HG02610 (cell line): Measurements from ENCODE around the gene LYRM2.

Experiments
- ATAC-seq: cut with Tn5 transposase; IDR thresholded peaks from one replicate; pipeline ENCODE4 v1.9.1; 2021; ENCODE audit warnings: mild to moderate bottlenecking, moderate library complexity; ENCODE audit not compliant: unreplicated experiment

Gene LYRM2

GRCh38 chr6:89597372-89597771, 41.2 kb downstream of the LYRM2 start:
- no peak for ATAC-seq

- ATAC-seq, result no peak
Observed at GRCh38 chr6:89596484-89596883, 42.1 kb downstream of the LYRM2 start.

DNA sequence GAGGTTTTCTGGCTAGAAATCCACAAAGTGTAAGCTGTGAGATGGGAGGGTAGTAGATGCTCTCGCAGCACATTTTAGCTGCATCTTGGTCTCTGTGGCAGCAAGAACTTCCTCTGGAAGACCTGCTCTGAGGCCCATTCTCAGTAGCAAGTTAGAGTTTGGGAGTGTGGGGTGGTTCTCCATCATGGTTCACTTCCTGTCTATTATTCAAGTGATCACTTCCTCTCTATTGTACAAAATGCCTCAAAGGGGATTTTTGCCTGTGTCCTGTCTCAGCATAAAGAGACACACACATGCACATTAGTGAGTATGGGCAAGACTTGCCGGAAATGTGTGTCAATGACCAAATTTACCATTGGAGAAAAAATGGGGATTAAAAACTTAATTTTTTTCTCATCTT, 42.5 kb downstream of the LYRM2 start:
- peak; percentile 95 for ATAC-seq

DNA sequence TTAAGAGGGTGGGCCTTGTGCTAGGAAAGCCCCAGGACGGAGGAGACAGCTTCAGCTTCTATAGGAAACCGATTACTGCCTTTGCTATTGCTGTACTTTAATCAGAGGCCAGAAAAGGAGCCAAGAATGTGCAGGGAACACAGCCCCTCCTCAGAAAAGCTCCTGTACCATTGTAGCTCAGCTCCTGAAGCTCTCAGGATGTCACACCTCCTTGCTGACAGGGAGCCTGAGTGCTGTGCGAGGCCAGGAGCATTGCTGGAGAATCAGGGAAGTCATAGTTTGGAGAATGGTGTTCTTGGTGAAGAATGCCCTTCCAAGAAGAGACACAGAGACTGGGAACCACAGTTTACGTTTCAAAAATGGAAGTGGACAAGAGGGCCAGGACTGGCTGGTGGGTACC, 46.8 kb downstream of the LYRM2 start:
- ATAC-seq, result no peak

DNA sequence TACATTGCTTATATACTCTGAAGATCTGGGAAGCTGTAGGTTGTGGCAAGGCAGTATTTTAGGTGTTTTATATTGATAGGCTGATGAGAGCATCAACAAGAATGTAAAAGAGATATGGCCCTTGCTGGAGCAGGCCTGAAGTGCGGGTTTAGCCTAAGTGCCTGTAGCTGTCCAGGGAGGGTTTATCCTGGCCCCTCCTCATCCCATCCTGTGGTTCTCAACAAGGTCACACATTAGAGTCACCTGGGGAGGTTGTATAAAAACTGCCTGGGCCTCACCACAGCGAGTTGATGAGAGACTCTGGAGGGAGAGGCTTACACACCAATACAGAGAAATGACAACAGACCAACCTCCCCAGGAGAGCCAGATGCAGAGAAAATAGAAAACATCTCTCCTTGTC, 48.4 kb downstream of the LYRM2 start:
- no peak for ATAC-seq

DNA sequence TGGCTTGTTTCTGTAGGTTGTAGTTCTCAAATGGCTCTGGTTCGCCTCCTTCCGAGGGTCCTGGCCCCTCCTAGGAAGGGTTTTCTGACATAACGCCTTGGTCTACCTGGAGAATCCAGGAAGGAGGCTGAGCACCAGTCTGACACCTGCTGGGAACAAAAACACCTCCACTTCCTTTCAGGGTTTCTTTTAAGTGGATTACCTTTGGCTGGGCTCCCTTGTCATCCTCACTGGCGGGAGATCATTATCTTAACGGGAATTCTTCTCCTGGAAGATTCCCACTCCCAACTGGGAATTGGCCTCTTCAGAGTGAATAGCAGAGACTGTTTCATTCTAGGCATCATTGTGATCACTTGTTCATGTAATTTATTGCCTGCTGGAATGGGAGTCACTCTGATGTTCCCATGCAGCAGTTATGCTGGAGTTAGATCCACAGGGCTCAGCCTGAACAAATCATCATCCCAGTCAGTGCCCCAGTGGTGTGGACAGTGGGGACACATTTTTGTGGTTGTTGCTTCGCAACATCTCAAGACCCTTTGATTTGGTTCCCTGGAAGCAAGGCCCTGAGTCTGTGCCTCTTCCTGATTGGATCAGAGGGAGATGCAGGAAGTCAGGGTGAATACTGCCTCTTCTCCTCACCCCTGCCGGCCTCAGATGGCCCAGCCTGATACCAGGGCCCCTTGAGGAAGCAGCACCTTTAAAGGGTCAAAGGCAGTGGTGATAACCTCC, 49.1 kb downstream of the LYRM2 start:
- no peak for ATAC-seq

DNA sequence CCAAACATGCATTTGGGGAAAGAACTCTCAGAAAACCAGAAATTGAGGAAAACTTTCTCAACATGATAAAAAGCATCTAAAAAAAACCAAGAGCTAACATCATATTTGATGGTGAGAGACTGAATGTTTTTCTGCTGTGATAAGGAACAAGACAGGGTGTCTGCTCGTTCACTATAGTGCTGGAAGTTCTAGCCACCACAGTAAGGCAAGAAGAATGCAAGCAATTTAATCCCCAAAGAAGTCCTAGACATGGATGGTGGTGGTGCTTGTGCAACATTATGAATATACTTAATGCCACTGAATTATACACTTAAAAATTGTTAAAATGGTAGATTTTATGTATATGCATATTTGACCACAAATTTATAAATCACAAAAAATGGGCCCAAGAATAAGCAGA, 53.4 kb downstream of the LYRM2 start:
- ATAC-seq, result no peak

DNA sequence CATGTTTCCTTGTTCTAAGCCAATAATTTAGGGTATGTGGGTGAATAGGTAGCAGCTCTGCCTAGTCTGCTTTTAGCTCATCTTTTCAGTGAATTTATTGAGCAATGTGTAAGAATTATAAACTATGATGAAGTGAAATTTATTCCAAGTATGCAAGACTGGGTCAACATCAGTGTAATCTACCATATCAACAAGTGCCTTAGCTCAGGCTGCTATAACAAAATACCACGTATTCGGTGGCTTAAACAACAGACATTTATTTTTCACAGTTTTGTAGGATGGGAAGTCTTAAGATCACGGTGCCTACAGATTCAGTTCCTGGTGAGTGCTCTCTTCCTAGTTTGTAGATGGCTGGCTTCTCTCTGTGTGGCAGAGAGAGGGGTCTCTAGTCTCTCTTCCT, 54.0 kb downstream of the LYRM2 start:
- ATAC-seq, result no peak

DNA sequence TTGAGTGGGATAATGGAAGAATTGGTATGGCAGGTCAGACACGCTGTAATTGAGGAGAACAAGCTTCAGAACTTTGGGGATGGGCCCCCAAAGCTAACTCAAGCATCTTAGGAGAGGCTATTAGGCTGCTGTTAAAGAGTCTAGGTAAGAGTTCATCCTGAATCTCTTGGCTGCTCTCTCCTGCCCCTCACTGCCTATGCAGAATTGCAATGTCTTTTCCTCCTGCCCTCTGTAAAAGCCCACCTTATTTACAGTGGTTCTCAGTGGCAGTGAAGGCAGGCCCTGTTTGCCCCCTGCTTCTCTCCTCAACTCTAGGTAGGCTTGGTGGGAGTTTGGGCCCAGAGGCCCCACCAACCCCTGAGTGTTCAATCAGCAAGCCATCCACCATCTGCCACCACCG, 55.0 kb downstream of the LYRM2 start:
- no peak for ATAC-seq

- peak; percentile 85 for ATAC-seq
Observed at GRCh38 chr6:89582669-89583325, 55.8 kb downstream of the LYRM2 start.

GRCh38 chr6:89581689-89582088, 56.9 kb downstream of the LYRM2 start:
- no peak for ATAC-seq

DNA sequence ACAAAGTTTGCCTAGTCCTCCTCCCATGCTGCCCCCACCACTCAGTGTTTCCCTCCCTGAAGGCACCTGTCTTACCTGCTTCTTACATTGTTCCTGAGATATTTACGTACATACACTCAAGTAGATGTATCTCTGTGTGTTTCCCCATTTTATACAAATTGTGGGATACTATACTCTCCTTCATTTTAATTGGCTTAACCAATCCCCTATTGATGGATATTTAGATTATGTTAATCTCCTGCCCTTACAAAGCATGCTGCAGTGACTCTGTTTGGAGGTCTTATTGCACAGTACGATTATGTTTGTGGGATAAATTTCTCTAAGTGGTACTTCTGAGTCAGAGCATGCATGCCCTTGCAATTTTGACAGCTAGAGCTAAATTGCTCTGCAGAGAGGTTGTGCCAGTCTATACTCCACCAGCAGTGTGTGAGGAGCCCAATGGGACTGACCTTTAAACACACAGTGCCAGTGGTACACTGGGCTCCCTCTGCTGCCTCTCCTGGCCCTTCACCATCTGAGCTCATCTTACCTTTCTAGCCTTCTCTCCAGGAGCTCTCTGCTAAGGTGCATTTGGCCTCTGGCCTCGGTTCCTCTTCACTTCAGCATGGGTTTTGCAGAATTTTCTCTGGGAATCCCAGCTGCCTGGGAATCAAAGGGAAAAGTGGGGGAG, 57.4 kb downstream of the LYRM2 start:
- ATAC-seq, result no peak

- ATAC-seq, result no peak
Observed at GRCh38 chr6:89575562-89575960, 63.0 kb downstream of the LYRM2 start.

DNA sequence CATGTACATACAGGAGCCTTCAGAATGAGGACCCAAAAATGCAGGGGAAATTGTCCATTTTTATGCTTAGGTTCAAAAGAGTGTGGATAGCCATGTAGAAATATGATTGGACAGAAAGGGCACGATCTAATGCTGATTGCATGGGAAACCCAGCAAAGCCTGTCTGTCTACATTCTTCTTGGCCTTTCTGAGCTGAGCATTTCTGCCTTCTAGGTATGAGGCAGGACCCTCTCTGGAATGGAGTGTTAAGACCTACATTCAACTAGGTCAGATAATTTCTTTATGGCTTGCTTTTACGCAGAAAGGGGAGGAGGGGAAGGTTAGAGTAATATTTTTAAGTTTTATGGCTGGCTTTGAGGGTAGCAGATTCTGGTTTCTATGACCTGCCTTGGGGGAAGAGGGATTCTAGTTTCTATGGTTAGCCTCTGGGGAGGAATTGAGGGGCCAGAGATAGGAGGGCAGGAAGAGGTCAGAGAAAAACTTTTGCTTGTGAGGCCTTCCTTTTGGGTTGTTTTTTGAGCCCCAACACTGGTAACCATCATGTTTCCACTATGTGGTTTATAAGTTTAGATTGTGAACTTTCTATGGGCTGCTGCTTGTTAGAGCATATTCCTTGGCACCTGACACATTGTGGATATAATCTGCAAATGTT, 63.5 kb downstream of the LYRM2 start:
- ATAC-seq, result no peak

- ATAC-seq, result no peak
Observed at GRCh38 chr6:89567630-89568390, 70.7 kb downstream of the LYRM2 start.

DNA sequence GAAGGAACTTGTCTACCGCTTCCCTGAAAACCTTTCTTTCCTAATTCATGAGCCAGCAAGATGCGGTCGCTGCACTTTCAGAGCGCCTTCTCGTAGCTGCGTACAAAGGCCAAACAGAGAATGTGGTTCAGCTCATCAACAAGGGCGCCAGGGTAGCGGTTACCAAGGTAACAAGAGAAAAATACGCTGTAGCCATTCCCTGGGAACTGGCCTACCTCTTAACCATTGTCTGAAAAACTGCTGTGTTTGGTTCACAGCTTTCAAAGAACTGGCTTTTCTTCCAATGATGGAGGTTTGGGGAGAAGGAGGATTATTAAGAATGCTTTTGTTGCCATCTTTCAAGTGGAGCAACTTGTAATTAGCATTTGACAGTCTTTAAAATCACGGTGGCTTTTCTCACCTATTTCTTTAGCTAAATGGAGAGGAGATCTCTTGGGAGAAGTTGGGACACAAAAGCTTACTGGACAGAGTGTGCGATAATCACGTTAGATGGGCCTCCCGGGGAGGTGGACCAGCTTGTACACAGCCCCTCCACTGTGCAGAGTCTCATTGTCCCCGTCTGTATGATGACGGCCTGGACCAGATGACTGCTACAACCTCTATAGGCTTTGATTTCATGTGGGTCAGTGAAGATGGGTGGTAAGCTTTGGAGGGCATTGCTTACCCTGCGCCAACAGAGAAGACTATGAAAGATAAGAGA, 71.5 kb downstream of the LYRM2 start:
- ATAC-seq, result no peak

GRCh38 chr6:89566008-89566800, 72.3 kb downstream of the LYRM2 start:
- no peak for ATAC-seq

DNA sequence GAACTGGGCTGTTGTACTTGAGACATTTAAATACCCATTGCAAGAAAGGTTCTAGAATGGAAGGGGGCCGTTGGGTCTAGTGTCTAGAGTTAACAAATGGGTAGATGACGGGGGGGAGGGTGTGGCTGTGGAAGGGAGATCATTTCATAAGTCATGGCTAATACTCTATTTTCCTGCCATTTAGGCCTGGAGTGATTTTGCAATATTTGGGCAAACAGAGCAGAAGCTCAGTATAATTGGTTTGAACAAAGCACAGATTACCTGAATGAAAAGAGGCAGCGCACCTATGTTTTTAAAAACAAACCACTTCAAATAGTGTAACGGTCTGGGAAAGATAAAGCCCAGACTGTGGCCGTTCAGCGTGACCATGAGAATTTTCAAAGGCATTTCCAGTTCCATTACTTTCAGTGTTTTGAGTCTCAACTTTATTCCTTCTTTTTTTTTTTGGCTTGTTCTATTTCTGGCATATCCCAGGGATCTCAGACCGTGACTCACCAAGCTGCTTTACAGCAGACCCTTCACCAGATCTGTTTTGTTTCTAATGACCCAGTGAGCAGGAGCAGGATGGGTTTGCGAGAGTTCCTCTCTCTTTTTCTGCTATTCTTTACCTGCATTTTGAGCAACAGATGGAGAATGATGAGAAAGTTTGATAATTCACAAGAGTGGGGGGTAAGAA, 73.7 kb downstream of the LYRM2 start:
- no peak for ATAC-seq

DNA sequence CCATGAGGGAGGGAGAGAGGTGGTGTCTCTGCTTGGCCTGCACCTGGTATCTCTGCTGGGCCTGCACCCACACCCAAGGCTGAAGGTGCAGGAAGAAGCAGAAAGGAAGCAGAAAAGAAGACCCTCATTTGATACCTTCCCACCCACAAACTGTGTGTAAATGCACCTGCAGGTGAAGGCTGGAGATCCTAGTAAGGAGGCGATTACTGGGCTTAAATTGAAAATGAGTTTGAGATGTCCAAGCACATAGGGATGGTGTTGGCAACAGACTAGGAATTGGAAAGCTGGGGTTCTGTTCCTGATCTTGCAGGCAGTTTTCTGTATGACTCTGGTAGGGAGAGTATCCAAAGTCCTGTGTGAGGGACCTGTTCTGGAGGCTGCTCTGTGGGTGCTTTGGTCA, 74.7 kb downstream of the LYRM2 start:
- no peak for ATAC-seq
